ENCODE data around the gene CASR.

Gene CASR

DNA sequence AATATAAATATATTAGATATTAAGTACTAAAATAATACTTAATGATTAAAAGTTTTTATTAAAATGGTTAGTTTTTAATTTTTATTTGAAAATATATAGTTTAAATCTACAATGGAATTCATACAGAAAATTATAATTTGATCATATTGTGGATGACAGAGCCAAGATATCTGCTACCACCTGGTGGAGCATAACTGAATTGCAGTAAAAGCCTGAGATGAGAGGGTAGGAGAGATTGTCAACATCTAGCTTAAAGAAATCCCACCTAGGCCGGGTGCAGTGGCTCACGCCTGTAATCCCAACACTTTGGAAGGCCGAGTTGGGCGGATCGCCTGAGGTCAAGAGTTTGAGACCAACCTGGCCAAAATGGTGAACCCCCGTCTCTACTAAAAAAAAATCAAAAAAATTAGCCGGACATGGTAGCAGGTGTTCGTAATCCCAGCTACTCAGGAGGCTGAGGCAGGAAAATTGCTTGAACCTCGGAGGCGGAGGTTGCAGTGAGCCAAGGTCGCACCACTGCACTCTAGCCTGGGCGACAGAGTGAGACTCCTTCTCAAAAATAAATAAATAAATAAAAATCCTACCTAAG is 116.5 kb downstream of the CASR start:
- peak in 1 of 2 donors; percentile 30 for DNase-seq (ENCODE audit: low read depth in 1 of 2, low spot score in 1 of 2)

DNA sequence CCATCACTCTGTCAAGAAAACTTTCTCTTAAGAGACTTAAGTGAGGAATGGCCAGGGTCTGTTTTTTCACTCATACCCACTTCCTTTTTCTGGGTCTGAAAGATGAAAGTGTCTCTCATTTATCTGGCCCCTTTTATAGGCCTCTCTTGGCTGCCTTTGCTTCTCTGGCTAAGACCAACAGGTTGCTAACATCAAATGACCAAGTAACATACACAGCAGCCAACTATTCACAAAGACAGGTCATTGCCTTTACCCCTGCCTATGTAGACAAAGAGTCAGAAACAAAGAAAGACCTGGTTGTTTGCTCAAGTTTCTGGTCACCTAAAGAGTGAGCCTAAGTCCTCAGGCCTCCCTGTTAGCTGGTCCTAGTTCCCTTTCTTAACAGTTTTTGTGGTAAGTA is 117.6 kb downstream of the CASR start:
- no peak for DNase-seq (ENCODE audit: low read depth in 1 of 2, low spot score in 1 of 2)

DNA sequence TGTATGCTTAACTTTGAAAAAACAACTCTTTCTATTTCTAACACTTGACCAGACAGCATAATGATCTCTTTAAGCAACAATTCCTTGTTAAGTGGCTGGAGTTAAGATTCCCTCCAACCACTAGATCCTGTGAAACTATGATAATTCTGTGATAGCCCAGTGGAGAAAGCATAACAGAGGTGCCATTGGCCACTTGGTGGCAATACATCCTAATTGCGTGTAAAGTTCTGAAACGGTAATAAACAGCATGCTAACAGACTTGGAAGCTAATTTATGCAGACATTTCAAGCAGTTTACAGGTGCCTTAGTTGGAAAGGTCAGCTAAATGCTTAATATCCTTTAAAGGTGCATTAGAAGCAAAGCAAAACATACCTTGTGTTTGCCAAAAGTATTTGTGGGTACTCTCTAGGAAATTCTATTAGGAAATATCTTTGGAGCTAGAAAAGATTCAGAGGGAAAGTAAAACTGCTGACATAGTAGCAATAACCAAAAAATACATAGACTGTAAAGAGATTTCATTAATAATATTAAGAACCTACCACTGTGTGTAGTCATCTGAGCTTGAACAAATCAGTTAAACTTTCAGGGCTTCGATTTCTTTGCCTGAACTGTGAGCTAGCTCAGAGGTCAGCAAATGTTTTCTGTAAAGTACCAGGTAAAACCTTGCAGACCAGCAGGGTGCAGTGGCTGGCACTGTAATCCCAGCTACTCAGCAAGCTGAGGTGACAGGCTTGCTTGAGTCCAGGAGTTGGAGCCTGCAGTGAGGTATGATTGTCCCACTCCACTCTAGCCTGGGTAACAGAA is 122.6 kb downstream of the CASR start:
- DNase-seq (ENCODE audit: low read depth in 1 of 2, low spot score in 1 of 2) = no peak

DNA sequence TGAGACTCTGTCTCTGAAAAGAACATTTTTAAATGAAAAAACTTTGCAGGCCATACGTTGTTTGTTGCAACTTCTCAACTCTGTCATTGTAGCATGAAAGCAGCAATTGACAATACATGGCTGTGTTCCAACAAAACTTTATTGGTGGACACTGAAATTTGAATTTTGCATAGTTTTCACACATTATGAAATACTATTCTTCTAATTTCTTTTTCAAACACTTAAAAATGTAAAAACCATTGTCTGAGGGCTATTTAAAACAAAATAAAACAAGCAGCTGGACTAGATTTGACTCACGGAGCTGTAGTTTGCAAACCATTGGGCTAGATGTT is 123.1 kb downstream of the CASR start:
- DNase-seq (ENCODE audit: low read depth in 1 of 2, low spot score in 1 of 2) = no peak

DNA sequence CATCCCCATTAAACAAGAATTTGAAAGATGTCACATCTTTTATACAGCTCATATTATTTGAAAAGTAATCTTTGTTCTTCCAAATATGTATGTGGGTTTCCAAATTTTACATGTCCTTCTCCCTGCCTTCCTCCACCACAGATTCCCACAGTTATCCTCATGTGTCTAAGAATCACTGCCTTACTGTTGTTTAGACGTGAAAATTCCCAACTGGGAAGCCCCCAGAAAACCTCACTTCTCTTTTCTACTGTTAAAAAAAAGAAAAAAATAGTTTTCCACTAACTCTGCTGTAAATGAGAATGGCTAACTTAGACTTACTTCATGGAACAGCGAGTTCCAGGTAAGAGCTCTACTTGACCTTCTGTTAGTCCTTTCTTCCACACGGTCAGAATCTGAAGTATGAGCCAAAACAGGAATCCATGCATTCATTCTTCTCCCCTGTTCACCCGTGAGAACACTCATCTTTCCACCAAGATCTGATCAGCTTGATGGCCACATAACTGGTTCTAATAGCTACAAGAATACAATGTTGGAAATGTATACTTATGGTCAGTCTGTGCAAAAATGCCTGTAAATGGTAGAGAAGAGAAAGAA is 123.7 kb downstream of the CASR start:
- no peak for DNase-seq (ENCODE audit: low read depth in 1 of 2, low spot score in 1 of 2)

DNA sequence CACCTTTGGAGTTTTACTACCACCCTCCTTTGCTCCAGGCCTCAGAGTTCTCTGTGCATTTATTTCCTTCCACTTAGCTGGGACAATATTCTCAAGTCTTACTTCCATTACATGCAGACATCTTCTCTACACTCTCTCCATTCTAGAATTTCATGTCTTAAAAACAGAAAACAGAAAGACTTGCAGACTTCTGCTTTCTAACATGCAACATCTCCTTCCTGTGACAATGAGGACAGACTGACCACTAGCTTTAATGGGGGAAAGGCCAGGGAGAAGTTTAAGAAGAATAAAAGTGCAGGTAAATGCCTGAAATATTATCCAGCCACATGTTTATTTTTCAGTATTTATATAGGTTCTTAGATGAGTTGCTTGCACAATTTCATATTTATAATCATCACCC is 124.5 kb downstream of the CASR start:
- DNase-seq (ENCODE audit: low read depth in 1 of 2, low spot score in 1 of 2) = no peak

DNA sequence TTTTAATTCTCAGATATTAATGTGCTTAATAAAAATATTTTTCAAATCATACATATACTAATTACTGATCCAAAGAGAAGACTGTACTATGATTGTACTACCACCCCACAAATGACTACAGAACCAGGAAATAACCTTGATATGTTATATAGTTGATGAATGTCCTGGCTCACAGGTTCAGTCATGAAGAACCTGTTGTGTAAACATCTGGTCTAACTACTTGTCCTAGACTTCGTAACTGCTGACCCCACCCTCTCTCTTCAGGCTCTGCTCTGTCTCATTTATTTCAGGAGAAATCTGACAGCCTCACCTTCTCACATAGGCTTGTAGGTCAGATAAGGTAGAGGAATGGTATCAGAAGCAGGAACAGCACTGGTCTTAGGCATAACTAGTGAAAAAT is 126.9 kb downstream of the CASR start:
- DNase-seq (ENCODE audit: low read depth in 1 of 2, low spot score in 1 of 2) = no peak

DNA sequence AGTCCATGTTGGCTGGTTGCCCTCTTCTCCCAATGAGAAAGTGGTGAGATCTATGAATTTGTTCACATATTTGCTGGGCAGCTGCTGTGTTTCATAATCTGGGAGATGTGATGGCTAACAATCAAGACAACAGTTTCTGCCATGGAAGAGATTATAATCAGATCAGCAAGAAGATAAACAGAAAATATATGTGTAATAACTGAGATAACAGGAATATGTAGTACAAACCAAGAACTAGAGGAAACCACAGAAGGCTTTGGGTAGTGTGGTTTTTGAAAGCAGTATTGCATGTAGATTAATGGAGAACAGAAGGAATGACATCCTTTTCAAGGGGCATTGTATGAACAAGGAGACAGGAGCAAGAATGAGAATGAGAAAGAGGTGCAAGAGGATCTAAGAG is 129.4 kb downstream of the CASR start:
- no peak for DNase-seq (ENCODE audit: low read depth in 1 of 2, low spot score in 1 of 2)

DNA sequence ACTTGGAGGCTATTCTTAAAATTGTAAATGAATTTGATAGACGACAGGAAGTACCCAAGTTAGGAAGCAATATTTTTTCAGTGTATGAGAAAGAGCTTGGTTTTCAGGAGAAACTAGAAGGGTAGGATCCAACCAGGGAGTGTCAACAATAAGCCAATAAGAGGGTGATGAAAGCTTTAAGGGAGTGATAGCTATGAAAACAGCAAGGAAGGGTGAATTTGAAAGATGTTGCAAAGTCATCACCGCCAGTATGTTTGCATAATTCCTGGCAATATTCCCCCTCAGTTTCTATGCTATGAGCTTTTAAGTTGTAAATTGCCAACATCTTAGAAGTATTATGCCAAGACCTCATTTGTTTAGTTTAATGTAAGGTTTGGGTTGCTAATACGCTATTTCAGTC is 129.8 kb downstream of the CASR start:
- no peak for DNase-seq (ENCODE audit: low read depth in 1 of 2, low spot score in 1 of 2)

DNA sequence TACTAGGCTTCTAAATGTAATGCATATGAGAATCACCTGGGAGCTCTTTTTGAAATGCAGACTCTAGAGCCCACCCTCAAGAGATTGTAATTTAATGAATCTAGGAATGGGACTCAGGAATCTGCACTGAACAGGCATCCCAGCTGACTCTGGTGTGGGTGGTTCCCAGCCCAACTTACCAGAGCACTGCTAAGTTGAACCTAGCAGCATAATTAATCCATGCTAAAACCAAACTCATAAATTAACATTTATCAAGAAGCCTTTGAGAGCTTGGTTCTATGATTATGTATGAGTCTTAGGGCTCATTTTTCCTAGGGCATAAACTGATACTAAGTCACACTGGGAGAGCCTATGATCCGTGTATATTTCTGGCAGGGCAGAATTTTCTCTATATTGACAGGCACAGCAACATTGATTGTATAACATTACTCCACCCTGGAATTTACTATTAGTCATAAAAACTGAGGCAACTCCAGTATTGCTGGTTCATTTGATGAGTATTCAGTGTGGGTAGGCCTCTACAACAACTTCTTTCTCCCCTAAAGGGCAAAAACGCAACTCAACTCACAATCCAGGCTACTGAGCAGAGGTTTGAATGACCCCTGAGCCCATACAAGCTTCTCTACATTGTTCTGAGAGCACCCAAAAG is 130.9 kb downstream of the CASR start:
- DNase-seq (ENCODE audit: low read depth in 1 of 2, low spot score in 1 of 2) = no peak

DNA sequence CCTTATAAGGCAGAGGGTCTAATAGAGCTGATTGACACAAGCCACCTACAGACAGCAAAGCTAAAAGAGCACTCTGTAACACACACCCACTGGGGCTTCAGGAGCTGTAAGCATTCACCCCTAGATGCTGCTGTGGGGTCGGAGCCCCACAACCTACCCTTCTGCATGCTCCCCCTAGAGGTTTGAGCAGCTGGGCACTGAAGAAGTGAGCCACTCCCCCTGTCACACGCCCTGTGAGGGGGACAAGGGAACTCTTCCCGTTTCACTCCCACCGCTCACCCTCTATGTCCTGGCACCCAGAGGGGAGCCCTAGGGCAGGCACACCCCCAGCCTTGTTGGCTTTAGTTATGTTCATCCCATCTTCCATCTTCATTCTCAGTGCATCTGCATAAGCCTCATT is 132.2 kb downstream of the CASR start:
- no peak for DNase-seq (ENCODE audit: low read depth in 1 of 2, low spot score in 1 of 2)

DNA sequence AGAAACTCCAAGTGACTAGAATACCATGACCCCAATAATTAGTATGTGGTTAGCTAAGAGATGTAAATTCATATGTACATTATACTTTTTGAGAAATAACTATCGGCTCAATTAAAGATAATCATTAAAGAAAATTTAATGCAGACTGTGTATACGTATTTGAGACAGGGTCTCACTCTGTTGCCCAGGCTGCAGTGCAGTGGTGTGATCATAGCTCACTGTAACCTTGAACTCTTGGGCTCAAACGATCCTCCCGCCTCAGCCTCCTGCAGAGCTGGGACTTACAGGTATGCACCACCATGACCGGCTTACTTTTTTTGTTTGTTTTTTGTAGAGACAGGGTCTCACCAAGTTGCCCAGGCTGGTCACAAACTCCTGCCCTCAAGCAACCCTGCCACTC is 132.9 kb downstream of the CASR start:
- no peak for DNase-seq (ENCODE audit: low read depth in 1 of 2, low spot score in 1 of 2)

DNA sequence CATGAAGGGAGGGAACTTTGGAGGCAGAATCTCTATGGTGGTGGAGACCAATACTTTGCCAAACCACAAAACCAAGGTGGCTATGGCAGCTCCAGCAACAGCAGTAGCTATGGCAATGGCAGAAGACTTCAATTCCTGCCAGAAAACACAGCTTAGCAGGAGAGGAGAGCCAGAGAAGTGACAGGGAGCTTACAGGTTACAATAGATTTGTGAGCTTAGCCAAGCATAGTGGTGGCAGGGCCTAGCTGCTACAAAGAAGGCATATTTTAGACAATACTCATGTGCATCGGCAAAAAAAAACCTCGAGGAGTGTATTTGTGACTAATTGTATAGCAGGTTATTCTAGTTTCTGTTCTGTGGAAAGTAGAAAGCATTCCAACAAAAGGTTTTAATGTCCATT is 135.2 kb downstream of the CASR start:
- no peak for DNase-seq (ENCODE audit: low read depth in 1 of 2, low spot score in 1 of 2)

DNA sequence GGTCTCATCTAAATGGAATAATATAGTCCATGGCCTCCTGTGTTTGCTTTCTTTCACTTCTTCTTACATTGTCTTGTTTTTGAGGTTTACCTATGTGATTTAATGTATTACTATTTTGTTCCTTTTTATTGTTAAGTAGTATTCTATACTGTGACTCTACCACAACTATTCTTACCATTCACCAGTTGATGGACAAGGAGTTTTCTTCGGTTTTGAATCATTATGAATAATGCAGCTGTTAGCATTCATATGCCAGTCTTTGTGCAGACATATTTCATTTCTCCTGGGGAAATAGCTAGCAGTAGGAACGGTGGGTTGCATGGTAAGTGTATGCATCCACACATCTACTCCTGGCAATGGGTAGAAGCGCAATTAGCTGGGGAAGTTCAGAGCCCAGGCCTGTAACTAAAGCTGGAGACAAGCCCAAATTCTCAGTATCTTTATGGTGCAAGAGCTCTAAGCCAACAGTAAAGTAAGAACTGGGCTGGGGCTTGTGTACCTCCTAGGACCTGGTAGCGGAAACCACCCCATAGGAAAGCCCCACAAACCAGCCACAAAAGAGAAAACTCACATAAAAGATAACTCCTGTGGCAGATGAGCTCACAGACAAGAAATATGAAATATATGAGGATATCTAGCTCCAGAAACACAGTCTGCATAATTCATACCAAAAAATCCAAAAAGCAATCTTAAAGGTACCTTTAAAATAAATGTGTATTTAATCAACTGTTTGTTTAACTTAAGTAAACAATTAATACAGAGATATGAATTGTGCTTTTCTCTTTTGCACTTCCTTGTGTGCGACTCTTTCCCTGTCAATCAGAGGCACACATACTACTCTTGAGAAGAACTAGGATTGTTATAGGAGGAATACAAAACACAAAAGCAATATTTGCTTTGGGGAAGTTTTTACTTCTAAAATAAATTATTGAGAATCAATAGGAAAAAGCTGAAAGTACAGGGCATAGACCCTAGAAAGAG is 138.9 kb downstream of the CASR start:
- DNase-seq (ENCODE audit: low read depth in 1 of 2, low spot score in 1 of 2) = no peak

DNA sequence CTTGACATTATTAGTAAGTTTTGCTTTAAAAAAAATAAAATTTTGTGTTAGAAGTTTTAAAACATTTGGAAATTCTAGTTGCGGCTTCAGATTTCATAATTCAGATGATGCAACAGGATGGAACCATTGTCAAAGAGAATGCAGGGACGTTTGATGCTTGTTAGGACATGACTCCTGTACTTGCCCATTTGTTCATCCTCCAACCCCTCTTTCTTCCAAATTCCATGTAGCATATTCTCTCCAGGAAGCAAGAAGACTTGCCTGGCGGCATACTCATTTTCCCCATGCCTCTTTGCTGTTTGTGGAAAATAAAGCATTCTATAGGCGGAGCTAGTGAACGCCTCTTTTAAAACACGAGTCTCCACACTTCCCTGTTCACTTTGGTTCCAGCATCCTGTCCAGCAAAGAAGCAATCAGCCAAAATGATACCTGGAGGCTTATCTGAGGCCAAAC is 141.4 kb downstream of the CASR start, which contains the start of gene CSTA:
Gene CSTA, plus strand, starts transcription at position 378 of the 453 bp plus-strand sequence. Its CDS starts 45 bp downstream, at position 423.
- no peak for DNase-seq (ENCODE audit: low read depth in 1 of 2, low spot score in 1 of 2)

DNA sequence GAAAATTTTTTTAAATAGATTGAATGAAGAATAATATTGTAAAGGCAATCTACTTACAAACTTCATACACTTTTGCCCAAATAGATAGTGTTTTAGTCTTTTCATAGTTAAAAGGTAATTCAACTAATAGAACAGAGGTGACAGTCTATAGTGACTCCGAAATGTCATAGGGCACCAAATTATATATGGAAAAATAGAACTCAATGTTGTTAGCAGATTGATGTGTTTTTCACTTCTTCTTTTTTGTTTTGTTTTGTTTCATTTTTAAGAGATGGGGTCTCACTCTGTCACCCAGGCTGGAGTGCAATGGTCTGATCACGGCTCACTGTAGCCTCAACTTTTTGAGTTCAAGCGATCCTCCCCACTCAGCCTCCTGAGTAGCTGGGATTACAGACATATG is 142.3 kb downstream of the CASR start:
- DNase-seq (ENCODE audit: low read depth in 1 of 2, low spot score in 1 of 2) = no peak

DNA sequence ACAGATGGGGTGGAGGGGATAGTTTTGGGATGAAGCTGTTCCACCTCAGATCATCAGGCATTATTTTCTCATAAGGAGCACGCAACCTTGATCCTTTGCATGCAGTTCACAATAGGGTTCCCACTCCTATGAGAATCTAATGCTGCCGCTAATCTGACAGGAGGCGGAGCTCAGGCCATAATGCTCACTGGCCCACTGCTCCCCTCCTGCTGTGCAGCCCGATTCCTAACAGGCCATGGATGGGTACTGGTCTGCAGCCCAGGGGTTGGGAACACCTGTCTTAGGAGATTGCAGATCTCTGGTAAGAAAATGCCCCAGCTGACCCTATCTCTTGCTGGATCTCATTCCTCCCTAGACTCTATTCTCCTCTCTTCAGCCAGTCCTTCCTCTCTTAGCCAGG is 148.4 kb downstream of the CASR start:
- no peak for DNase-seq (ENCODE audit: low read depth in 1 of 2, low spot score in 1 of 2)

DNA sequence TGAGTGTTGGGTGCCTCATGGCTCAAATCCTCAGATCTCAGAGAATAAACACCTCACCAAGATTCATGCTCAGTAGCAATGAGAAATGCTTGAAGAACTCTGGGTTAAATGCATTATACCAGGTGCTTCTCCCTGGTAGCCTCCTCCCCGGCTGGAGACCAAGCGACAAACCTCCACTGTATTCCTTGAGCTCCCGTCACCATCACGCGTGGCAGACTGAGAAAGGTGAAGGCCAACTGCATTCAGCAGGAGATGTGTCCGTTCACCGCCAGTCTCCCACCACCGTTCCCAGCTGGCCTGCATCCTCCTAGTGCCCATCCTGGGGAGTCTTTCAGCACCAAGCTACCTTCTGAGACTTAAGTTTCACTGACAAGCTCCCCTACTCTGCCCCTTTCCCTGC is 149.1 kb downstream of the CASR start:
- no peak for DNase-seq (ENCODE audit: low read depth in 1 of 2, low spot score in 1 of 2)
